CD4-positive, alpha-beta T cell (primary cell): ENCODE measurements around the gene DHX8. TPM values are rescaled to one million over a fixed set of nuclear protein-coding genes. Genes with fewer than 3 reads are reported as not detected.
A peak's percentile ranks its signal among the peaks of the same experiment; 100 is the strongest.

Source experiments
- ATAC-seq: fragments of 200-7000 bp; cut with Tn5 transposase; one replicate; pipeline ENCODE4 v1.10.0; 2022; ENCODE audit warnings: mild to moderate bottlenecking; ENCODE audit not compliant: poor library complexity
- CTCF ChIA-PET: fragments of 350-600 bp; sonication (Branson Sonifier 250); formaldehyde crosslinking; loops from one replicate; lab custom pipeline; 2021; ENCODE audit warnings: antibody characterized with exemption, inconsistent platforms; lab: Charles Lee
- POLR2A ChIA-PET: fragments of 350-600 bp; sonication (Branson Sonifier 250); formaldehyde crosslinking; loops from one replicate; lab custom pipeline; 2021; ENCODE audit warnings: antibody characterized with exemption, inconsistent platforms; lab: Charles Lee
- DNase-seq, 14 experiments: peaks; one replicate each; pipeline ENCODE4 v3.0.0-alpha.2; 2013 to 2020; ENCODE audit warnings: mixed read lengths in 2 of 14
- H3K27ac ChIP-seq, 2 donors: one replicate each; pipeline versions ENCODE4 v1.5.1 to v1.7.0; 2013; ENCODE audit warnings: low read length in 2 of 2, low read depth in 1 of 2, mild to moderate bottlenecking in 1 of 2
- H3K27me3 ChIP-seq, 2 experiments: 1 replicate in 1 of 2; 2 replicates in 1 of 2; pipeline versions ENCODE4 v1.6.1 to v1.7.0; 2013; ENCODE audit warnings: low read length in 2 of 2, control low read depth in 1 of 2, mild to moderate bottlenecking in 1 of 2, moderate library complexity in 1 of 2; ENCODE audit not compliant: insufficient read depth in 2 of 2, control insufficient read depth in 1 of 2
- H3K36me3 ChIP-seq: one replicate; pipeline ENCODE4 v1.6.1; 2013; ENCODE audit warnings: low read length, control low read depth; ENCODE audit not compliant: insufficient read depth
- H3K4me1 ChIP-seq: one replicate; pipeline ENCODE4 v1.6.1; 2013; ENCODE audit warnings: low read length, control low read depth; ENCODE audit not compliant: insufficient read depth
- H3K4me3 ChIP-seq: one replicate; pipeline ENCODE4 v1.5.1; 2013; ENCODE audit warnings: mild to moderate bottlenecking, low read length, moderate library complexity
- H3K9me3 ChIP-seq, 2 experiments: 1 replicate in 1 of 2; 2 replicates in 1 of 2; pipeline versions ENCODE4 v1.6.1 to v1.7.0; 2013; ENCODE audit warnings: low read length in 2 of 2, mild to moderate bottlenecking in 2 of 2, control low read depth in 1 of 2, moderate library complexity in 1 of 2; ENCODE audit not compliant: control insufficient read depth in 1 of 2, insufficient read depth in 1 of 2
- H3K27ac Mint-ChIP-seq: one replicate; pipeline ENCODE4 v1.8.0; 2020; ENCODE audit warnings: mixed read lengths
- H3K27me3 Mint-ChIP-seq: one replicate; pipeline ENCODE4 v1.8.0; 2021; ENCODE audit warnings: mixed read lengths
- H3K36me3 Mint-ChIP-seq: one replicate; pipeline ENCODE4 v1.8.0; 2021; ENCODE audit warnings: low read depth, mixed read lengths
- H3K4me1 Mint-ChIP-seq: one replicate; pipeline ENCODE4 v1.8.0; 2021; ENCODE audit warnings: low read depth, mixed read lengths
- H3K4me3 Mint-ChIP-seq: one replicate; pipeline ENCODE4 v1.8.0; 2020; ENCODE audit warnings: mild to moderate bottlenecking, mixed read lengths
- H3K9me3 Mint-ChIP-seq: one replicate; pipeline ENCODE4 v1.8.0; 2020; ENCODE audit warnings: mixed read lengths
- intact Hi-C, 2 experiments: fragments of 100-400 bp; cut with DNase I in 1 of 2; cut with micrococcal nuclease in 1 of 2; formaldehyde crosslinking; loops; one replicate each; pipeline versions ENCODE4 v1.15.1 to v1.9.0; 2023 to 2025; cut with DNase I, micrococcal nuclease
- total RNA-seq, 174 experiments: library from RNA in 2 of 174; stranded (reverse) in 2 of 174; gene quantifications; one replicate each; pipeline ENCODE4 v1.2.3 and lab custom pipeline; 2021 to 2026
- TF ChIP-seq, protein P1 (sequence below): fragments of 200-600 bp; IDR thresholded peaks from one replicate; pipeline ENCODE4 v1.8.0; 2022; ENCODE audit warnings: antibody characterized with exemption, mild to moderate bottlenecking

DHX8 gene
- total RNA-seq, 2 experiments from 2014 or later, result 88.8 to 106 TPM

DNA sequence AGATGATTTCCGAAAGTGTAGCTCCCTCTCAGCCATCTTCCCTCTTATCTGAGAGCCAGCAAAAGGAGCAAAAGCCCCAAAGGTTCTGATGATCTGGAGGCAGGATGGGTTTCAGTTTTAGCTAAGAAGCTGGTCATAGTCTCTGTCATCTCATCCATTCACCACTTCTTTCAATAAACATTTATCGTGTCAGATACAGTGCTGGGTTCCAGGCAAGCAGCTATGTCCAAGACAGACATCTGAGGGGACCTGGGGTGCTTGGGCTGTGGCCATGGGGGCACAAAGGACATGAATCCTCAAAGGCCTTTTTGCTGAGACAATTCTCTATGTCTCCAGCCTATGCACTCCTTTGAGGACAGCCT, 63.4 kb downstream of the DHX8 start:
- Histone ChIP-seq H3K4me1 (peaks cover 31% of the 10 kb centered on the region), H3K27me3 (peaks cover 64 to 69% of the 10 kb centered on the region in 2 experiments), H3K27ac (no peak overlapping the region), H3K36me3 (no peaks in the 10 kb centered on the region), H3K4me3 (peak overlapping the region; percentile 56), H3K9me3 (no peaks in the 10 kb centered on the region)
- POLR2A ChIA-PET, result interaction anchor here (1.1 to 1.3 kb wide), 2 partner anchors 63 to 549 kb away, joined by 3 read pairs; partner anchors contain the start of genes DHX8 and RPL27
- ATAC-seq (no peak), DNase-seq (no peak)
- TF ChIP-seq, protein P1, sequence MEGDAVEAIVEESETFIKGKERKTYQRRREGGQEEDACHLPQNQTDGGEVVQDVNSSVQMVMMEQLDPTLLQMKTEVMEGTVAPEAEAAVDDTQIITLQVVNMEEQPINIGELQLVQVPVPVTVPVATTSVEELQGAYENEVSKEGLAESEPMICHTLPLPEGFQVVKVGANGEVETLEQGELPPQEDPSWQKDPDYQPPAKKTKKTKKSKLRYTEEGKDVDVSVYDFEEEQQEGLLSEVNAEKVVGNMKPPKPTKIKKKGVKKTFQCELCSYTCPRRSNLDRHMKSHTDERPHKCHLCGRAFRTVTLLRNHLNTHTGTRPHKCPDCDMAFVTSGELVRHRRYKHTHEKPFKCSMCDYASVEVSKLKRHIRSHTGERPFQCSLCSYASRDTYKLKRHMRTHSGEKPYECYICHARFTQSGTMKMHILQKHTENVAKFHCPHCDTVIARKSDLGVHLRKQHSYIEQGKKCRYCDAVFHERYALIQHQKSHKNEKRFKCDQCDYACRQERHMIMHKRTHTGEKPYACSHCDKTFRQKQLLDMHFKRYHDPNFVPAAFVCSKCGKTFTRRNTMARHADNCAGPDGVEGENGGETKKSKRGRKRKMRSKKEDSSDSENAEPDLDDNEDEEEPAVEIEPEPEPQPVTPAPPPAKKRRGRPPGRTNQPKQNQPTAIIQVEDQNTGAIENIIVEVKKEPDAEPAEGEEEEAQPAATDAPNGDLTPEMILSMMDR, result no peak
- Mint-ChIP-seq H3K27me3 (peaks cover 66% of the 10 kb centered on the region), H3K36me3 (peaks cover 6% of the 10 kb centered on the region), H3K9me3 (no peaks in the 10 kb centered on the region), H3K4me3 (peak overlapping the region; percentile 85), H3K4me1 (peaks cover 26% of the 10 kb centered on the region), H3K27ac (peak overlapping the region; percentile 57)
- CTCF ChIA-PET, result no interaction called here
- intact Hi-C loops, result no loop called here

DNA sequence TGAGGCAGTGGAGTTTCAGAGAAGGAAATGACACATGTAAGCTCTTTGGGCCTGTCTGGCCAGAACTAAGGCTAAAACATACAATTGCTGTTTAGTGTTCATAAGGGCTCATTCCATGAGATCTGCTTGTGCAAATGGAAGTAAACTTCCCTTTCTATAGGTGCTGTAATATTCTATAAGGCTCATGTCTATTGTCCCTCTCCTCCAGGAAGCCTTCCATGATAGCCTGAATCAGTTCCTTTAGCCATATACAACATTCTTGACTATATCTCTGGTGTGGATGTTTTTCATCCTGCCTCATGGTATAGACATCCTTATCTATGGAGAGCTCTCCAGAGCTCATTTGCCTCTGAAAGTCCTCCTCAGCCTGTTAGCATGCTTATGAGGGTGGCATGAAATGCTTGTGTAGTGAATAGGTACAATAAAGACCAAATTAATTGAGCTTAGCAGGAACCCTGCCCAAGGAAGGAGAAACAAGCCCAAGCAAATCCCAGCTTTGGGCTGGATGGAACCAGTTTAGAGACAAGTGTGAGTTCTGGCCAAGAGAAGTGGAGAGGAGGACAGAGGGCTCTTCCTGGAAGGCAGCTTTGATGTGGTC, 64.0 kb downstream of the DHX8 start:
- intact Hi-C loops, result no loop called here

DNA sequence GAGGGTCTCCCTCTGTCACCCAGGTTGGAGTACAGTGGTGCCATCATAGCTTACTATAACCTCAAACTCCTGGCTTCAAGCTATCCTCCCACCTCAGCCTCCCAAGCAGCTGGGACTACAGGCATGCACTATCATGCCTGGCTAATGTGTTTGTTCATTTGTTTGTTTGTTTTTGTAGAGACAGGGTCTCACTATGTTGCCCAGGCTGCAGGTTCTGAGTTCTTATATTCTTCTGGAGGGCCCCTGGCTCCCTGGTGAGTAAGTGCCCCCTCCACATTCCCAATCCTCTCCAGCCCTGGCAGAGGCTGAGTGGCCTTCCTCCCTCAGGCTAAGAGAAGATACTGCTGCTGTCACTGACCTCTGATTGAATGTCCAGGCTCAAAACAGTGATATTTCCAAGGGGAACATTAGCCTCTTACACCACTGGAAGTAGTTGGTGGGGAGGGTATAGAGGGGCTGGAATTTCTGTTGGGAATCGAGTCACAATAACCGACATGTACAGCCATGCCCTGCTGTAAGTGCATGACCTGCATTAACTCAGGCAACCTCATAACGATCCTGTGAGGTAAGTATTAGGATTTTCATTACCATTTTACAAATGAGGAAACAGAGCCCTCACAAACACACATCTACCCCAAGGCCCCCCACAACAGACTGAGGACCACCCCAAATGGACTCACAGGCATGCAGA, 65.1 kb downstream of the DHX8 start:
- peaks cover 67 to 68% of the 10 kb centered on the region in 2 experiments for H3K27me3 ChIP-seq
- TF ChIP-seq, protein P1, result no peak
- Mint-ChIP-seq H3K27ac (no peak overlapping the region), H3K4me1 (peaks cover 26% of the 10 kb centered on the region), H3K27me3 (peaks cover 70% of the 10 kb centered on the region), H3K36me3 (peaks cover 6% of the 10 kb centered on the region), H3K9me3 (no peaks in the 10 kb centered on the region), H3K4me3 (no peak overlapping the region)
- ChIA-PET CTCF (interaction anchor here (1.5 kb wide), 1 partner anchor 65 kb away, joined by 3 read pairs; the partner anchor contains the start of gene DHX8), POLR2A (no interaction called here)
- peaks cover 31% of the 10 kb centered on the region for H3K4me1 ChIP-seq
- no peak for ATAC-seq
- H3K4me3 ChIP-seq, result no peak overlapping the region
- H3K9me3 ChIP-seq, result no peaks in the 10 kb centered on the region
- H3K27ac ChIP-seq, result no peak overlapping the region
- intact Hi-C loops, result no loop called here
- DNase-seq, result no peak
- no peaks in the 10 kb centered on the region for H3K36me3 ChIP-seq

More for the DNA sequence above, 64.0 kb downstream of the DHX8 start:
- Histone ChIP-seq H3K27me3 (peaks cover 68 to 69% of the 10 kb centered on the region in 2 experiments), H3K36me3 (no peaks in the 10 kb centered on the region), H3K4me1 (peaks cover 31% of the 10 kb centered on the region), H3K4me3 (no peak overlapping the region), H3K27ac (no peak overlapping the region), H3K9me3 (no peaks in the 10 kb centered on the region)
- ChIA-PET CTCF (no interaction called here), POLR2A (interaction anchor here (1.1 to 1.3 kb wide), 2 partner anchors 64 to 550 kb away, joined by 3 read pairs; partner anchors contain the start of genes DHX8 and RPL27)
- TF ChIP-seq, protein P1, result no peak
- Mint-ChIP-seq H3K27me3 (peaks cover 72% of the 10 kb centered on the region), H3K4me3 (peak overlapping the region; percentile 60), H3K4me1 (peaks cover 26% of the 10 kb centered on the region), H3K9me3 (no peaks in the 10 kb centered on the region), H3K36me3 (peaks cover 6% of the 10 kb centered on the region), H3K27ac (no peak overlapping the region)
- DNase-seq, result no peak
- ATAC-seq, result no peak
